Stimulated activated CD4-positive, alpha-beta T cell treated with anti-CD3 and anti-CD28 coated beads, Interleukin-15, amount 100 ng/mL, for 24 hours (primary cell): ENCODE measurements around the gene HADHA.

Experiments
- DNase-seq: peaks from one replicate; pipeline ENCODE4 v3.0.0-alpha.2; 2020

The HADHA gene

DNA sequence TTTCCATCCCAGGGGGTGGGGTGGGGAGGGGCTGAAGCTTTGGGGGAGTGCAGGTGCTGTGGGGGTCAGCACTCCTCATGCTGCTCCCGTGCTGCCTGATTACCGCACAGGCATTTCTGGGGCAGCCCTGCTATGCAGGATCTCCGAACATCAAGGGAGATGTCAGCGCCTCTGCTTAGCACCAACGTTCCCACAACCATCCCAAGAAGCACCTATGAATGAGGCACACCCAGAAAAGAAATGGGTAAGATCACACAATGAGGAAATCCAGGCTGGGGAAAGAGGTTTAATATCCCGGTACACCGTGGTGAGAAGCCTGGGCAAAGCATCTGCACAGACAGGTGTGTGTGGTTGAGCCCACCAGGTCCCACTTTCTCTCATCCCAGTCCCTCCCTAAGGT is 54.1 kb downstream of the HADHA start:
- no peak for DNase-seq

DNA sequence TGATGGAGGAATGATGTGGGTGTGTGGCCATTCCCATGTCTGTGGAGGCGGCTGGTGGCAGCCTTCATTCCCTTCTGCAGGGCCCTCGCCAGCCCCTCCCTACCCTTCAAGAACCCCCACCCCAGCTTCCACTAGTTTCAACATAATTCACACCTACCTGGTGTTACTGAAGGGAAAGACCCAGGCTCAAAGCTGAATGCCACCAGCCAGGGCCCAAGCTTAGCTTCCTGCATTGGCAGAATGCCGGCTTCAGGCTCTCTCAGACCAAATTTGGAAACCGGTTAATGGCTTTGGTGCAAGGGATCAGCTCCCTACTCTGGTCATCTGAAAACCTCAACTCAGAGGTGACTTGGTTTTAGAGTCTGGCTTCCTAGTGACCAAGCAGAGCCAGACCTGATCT is 54.7 kb downstream of the HADHA start:
- DNase-seq = no peak

DNA sequence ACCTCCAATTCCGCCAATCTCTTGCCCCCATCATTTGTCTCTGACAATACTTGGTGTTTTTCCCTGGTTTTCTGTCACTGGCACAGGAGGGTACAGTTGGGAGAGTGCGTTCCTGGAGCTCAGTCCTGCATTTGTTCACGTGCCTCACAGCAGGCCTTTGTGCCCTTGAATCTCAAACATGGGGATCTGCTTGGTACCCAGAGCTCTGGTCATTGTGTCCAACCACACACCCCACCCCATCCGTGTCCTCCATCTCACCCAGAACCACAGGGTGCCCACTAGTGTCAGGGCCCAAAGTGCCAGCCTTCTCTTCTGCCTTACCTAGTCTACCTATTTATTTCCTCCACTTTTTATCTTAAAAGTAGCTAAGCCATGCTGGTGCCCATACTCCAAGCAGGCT is 55.3 kb downstream of the HADHA start:
- DNase-seq = no peak

DNA sequence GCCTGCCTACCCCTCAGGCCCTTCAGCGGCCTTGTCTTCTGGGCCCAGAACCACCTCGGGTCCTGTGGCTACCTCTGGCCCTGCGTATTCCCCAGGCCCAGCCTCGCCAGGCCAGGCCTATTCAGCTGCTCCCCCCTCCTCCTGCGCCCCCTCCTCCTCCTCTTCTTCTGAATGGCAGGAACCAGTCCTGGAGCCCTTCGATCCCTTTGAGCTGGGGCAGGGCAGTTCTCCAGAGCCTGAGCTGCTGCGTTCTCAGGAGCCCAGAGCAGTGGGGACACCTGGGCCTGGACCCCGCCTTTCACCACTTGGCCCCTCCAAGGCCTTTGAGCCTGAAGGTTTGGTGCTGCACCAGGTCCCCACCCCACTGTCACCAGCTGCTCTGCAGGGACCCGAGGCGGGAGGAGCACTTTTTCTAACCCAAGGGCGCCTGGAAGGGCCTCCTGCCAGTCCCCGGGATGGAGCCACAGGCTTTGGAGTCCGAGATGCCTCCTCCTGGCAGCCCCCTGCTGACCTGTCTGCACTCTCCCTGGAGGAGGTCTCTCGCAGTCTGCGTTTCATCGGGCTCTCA is 56.8 kb downstream of the HADHA start:
- DNase-seq = no peak

DNA sequence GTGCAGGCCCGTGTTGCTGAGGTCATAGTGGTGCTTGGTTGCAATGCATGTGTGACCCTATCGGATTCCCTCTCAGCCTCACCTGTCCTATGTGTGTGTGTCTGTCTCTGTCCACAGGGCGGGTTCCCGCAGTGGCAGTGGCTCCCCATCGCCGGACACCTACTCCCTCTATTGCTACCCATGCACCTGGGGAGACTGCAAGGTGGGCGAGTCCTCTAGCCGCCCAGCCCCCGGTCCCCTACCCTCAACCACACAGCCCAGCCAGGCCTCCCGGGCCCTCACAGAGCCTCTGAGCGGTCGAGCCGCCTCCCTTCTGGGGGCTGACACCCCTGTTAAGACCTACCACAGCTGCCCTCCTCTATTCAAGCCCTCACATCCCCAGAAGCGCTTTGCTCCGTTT is 57.3 kb downstream of the HADHA start:
- no peak for DNase-seq

DNA sequence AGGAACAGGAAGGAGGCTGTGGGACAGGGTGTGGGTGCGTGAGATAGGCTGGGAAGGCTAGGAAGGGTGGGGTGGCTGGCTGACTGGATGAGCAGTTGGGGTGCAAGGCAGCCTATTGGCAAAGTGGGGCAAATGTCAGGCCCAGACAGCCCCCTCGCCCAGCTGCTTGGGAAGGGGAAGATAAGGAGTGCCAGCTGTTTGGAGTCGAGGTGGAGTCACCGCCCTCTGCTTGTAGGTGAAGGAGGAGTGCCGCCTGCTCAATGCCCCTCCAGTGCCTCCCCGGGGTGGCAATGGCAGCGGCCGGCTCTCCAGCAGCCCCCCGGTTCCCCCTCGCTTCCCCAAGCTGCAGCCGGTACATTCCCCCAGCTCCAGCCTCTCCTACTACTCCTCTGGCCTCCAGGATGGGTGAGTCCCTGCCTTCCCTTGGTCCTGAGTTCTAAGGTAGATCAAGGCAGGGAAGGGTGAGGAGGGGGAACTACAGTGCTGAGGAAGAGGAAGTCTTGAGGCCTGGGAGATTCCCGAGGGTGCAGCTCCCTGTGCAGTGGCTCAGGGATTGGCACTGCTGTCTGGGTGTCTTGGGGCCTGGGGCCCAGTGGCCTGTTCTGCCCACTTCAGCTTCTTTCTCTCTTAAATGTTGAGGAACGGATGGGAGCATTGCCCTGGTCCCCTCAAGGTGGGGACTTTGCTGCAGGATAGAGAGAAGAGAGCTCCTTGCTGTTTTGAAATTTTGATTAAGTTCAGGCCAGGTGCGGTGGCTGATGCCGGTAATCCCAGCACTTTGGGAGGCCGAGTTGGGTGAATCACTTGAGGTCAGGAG is 58.3 kb downstream of the HADHA start:
- DNase-seq = no peak

DNA sequence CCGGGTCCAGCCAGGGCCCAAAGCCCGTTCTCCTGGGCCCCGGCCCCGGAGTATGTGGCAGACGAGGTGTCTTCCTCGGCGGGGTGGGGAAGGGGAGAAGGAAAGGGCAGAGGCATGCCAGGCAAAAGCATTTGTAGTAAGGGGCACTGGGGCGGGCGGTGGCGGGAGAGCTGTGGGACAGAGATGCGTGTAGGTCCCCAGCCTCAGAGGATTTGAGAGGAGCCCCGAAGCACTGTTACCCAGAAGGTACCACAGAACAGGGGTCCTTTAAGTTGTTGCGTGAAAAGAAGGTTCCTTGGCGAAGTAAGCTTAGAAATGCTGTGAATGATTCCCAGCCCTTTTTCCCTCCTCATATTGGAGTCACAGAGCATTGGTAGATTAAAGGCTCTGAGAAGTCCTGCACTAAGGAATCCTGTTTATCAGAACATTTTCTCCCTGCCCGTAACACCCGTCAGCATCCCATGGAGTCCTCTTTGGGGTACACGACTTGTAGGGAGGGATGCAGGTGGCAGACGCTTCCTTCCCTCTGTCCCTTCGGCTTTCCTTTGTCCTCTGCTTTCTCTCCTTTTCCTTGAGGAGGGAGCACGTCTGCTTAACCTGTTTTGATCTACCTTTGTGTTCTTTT is 59.0 kb downstream of the HADHA start:
- no peak for DNase-seq

DNA sequence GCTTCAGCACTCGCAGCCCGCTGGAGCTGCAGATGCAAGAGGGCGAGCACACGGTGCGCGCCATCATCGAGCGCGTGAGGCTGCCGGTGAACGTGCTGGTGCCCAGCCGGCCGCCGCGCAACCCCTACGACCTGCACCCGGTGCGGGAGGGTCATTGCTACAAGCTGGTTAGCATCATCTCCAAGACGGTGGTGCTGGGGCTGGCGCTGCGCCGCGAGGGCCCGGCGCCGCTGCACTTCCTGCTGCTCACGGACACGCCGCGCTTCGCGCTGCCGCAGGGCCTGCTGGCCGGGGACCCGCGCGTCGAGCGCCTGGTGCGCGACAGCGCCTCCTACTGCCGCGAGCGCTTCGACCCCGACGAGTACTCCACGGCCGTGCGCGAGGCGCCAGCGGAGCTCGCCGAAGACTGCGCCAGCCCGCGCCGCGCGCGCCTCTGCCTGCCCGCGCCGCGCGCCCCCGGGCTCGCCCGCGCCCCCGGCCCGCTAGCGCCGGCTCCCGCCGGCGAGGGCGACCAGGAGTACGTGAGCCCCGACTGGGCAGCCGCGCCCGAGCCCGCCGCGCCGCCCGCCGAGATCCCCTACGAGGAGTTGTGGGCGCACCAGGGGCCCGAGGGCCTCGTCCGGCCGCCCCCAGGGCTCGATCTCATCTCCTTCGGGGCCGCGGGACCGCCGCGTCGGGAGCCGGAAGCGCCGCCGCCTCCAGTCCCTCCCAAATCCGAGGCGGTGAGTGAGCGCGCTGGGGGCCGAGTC is 59.7 kb downstream of the HADHA start:
- DNase-seq = peak; percentile 88

DNA sequence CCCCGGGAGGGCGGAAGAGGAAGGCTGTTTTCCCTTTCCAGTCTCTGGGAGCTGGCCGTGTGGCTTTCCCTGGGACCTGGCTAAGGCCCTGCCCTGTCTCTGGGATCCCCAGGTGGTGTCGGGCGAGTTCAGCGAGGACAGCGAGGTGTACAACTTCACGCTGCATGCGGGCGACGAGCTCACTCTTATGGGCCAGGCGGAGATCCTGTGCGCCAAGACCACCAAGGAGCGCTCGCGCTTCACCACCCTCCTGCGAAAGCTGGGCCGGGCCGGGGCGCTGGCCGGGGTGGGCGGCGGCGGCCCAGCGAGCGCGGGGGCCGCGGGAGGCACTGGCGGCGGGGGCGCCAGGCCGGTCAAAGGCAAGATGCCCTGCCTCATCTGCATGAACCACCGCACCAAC is 60.3 kb downstream of the HADHA start:
- no peak for DNase-seq

DNA sequence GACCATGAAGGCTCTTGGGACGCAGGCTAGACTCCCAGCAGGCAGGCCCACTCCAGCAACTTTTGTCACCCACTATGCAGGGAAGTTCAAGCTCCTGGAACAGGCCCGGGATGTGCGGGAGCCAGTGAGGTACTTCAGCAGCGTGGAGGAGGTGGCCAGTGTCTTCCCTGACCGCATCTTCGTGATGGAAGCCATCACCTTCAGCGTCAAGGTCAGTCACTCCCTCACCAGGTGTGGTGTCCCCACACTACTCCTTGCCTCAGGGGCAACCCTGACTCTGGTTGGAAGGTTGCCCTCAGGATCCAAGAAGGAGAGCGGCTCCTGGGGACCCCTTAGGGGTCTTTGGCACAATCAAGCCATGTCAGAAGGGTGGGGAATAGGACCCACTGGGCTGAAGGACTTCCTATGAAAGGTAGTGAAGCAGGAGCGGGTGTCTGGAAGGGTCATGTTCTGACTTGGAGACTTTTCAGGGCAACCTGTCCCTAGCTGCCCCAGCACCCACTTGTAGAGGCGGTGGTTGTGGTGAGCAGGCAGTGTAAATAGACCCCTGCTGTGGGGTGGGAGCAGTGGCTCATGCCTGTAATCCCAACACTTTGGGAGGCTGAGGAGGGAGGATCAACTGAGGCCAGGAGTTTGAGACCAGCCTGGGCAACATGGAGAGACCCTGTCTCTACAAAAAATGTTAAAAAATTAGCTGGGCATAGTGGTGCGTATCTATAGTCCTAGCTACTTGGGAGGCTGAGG is 61.4 kb downstream of the HADHA start:
- DNase-seq = no peak

DNA sequence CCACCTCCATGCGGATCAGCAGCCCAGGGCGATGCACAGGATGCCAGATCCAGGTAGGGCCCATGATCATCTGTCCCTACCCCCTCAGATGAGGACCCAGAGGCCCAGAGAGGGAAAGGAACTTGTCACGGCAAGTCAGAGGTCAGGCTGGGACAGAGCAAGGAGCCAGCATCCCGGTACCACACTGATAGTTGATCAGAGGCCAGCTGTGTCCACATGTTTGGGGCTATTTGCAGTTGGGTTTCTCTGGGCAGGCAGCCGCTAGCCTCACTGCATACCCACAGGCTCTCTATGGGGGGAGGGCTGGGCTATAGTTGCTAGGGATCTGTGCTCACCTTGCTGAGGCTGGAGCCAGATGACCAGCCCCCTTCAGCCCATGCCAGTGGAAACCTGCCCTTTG is 62.0 kb downstream of the HADHA start:
- DNase-seq = no peak

DNA sequence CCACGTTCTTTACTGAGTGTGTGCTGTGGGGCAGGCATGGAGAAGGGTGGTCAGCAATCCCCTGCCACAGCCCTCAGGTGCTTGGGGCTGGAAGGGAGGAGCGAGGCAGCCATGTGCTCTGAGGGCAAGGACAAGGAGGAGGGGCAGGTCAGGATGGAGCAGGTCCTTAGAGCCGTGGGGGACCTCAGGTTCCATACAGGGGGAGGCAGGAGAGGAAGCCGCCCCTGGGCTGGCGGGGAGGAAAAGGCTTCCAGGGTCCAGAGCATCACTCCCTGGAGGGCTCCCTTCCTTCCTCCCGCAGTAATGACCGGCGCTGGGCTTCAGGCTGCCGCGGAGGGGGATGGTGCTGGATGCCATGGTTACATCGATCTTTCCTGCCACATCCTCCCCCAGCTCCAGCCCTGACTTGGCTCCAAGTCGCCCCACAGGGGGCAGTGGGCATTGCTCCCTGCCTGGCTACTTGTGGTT is 65.0 kb downstream of the HADHA start:
- no peak for DNase-seq

DNA sequence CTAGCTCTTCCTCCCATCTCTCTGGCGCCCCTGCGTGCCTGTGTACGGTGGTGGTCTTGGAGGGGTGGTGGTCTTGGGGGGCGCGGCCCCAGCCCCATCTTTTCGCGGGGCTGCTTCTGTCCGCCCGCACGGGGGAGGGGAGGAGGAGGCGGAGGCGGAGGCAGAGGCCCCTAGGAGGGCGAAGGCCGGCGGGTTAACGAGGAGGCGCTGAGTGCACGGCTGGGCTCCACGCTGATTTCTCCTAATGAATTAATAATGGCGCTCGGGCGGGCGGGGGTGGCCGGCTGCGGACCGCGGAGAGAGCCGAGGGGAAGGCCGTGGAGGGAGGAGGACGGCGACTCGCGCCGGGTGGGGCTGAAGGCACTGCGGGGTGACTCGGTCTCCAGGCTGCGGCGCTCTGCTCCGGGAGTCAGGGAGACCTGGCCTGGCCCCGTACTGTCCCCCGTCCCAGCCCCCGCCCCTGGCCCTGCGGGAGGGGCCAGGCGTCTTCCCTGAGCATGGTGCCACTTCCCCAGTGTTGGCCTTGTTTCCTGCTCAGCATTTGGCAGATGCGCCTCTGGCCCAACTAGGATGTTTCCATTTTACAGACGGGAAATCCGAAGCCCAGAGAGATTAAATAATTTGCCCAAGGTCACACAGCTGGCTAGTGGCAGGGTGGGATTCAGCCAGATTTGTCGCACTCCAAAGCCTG is 65.5 kb downstream of the HADHA start:
- no peak for DNase-seq

DNA sequence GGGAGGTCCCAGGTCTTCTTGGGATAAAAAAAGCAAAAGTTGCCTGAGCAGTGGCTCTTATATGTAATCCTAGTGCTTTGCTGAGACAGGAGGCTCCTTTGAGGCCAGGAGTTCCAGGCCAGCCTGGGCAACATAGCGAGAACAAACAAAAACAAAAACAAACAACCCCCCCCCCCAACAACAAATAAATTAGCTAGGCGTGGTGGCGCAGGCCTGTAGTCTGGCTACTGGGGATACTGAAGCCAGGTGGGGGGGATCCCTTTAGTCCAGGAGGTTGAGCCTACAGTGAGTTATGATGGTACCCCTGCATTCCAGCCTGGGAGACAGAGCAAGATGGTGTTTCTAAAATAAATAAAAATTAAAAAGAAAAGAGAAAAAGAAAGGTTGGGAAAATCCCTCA is 66.2 kb downstream of the HADHA start:
- no peak for DNase-seq

DNA sequence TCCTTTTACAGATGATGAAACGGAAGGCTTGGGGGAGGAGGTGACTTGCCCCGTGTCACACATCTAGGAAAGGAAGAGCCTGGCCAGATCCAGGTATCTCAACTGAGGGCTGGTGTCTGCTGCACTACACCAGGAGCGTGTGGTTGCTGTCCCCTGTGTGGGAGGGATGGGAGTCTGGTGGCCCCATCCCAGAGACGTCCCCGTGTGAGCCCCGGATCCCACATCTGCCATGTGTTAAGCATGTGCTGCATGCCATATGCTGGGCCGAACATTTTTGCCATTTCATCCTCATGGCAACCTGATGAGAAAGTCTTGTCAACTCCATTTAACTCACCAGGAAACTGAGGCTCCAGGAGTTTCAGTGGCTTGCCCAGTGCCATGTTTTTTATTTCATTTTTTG is 67.3 kb downstream of the HADHA start:
- DNase-seq = no peak

DNA sequence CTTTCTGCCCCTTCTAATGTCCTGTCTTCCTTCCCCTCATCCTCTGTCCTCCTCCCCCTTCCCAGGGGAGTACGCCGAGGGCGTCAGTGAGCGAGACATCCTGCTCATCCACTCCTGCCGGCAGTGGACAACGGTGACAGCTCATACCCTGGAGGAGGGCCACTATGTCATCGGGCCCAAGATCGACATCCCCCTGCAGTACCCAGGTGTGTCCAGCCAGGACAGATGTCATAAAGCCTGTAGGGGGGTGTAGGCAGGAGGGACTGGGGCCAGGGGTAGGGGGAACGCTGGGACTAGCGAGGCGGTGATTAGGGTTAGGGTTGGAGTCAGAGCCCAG is 68.2 kb downstream of the HADHA start:
- no peak for DNase-seq

DNA sequence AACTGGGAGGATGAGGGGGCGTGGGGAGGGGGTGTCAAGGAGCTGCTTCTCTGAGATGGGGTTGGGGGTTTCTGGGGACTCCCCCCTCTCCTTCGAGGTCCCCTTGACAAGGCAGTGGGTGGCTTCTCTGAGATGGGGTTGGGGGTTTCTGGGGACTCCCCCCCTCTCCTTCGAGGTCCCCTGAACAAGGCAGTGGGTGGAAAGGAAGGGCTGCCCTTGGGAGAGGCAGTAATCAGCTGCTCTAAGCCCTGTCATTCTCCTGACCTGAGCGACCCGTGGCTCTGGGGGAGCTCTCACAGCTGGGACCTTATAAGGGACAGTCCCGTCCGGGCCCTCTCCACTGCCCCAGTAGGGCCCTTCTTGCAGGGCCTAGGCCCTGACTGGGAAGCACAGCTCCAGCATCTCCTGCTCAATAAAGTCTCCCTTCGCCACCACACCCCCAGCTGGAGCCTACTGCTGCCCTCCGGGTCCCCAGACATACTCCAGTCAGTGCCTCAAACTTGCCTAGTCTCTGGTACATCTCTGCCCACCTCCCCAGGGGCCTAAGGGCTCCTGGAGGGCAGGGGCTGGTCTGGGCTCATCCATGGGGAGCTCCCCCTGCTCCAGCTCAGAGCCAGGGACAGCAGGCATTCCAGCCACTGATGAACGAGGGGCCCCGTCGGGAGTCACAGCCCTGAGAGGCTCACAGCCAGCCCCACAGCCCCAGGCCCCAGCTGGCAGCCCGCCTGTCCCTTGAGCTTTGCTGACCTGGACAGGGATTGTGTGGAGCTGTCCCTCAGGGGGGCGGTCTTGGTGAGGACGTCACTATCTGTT is 68.8 kb downstream of the HADHA start:
- no peak for DNase-seq

DNA sequence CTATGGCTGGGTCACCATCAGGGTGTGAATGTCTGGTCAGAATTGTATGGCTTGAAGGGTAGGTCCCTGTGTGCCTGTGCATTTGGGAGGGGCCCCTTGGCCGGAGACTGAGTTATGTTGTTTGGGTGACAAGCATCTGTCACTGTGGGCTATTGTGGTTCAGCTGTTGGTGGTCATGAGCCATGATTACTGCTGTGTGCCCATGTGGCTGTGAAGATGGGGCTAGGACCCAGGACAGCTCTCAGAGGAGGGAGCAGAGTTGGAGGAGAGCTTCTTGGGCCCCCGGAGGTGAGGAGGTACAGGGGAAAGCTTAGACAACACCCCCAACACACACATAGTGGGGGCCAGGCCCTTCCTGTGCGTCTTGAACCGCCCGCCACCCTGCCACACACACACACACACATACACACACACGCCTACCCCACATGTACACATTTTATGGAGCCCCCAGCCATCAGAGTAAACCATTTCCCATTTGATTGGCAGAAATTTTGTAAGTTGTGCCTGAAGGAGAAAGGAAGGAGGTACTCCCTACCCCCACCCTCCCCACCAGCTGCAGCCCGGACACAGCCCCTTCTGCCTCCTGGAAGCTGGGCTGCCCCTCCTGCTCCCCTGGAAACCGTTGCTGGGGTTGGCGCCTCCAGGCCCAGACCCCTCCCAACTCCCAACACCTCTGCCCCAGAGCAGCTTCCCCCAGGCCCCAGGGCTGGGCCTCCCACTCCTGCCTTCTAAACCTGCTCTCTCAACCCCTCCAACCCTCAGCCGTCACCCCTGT is 69.6 kb downstream of the HADHA start:
- DNase-seq = no peak

DNA sequence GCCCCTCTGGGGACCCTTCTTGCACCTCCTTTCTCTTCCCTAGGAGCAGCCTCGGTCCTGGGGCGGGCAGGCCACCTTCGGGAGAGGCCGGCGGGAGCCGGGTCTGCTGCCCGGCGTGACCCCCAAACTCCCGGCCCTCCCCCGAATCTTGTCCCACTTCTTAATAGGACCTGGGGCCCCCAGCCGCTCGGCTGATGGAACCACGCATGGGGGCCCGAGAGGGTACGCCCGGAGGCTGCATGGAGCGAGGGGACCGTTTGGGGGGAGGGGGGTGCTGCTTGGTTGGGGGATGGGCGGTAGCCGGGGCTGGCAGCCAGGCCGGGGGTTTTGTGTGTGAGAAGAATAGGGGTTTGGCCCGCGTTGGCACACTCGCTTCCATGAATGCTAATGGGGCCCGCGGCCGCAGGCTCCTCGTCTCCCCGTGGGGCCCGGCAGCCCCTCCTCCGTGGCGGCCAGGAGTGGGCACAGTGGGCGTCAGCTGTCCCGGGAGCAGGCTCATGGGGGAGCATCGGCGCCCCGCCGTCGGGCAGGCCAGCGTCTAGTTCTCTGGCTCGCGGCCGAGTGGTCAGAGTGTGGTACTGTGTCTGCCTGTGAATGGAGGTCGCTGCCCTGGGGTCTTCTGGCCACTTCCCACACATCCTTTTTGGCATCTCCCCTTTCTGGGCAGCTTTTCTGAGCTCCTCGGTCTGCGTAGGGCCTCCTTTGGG is 70.5 kb downstream of the HADHA start:
- no peak for DNase-seq
